NCI-H1436 (cell line): ENCODE data around the gene RMND1.
"Not testable (repeated sequence)": the region's sequence is repeated elsewhere in the genome, so short reads cannot be mapped to it uniquely, and the experiment has no call there.

Experiments
- DNase-seq: peaks from one replicate; lab custom pipeline; 2025; lab: John Stamatoyannopoulos, UW

RMND1 gene

GRCh38 chr6:151451950-151452749, at the start of gene RMND1:
TSS of gene RMND1 (minus strand) at chr6:151452126. CDS start at chr6:151445811, 6,315 bp downstream.
- DNase-seq, result peak; percentile 99

GRCh38 chr6:151499551-151499950, 47.6 kb upstream of the RMND1 start:
- DNase-seq, result no peak

GRCh38 chr6:151498327-151498726, 46.4 kb upstream of the RMND1 start:
- no peak for DNase-seq

- DNase-seq, result no peak
These were observed 46.0 kb upstream of the RMND1 start for GRCh38 chr6:151497905-151498304.

GRCh38 chr6:151495380-151495779, 43.5 kb upstream of the RMND1 start:
- DNase-seq, result no peak

- DNase-seq, result no peak
These were observed 43.0 kb upstream of the RMND1 start for GRCh38 chr6:151494936-151495320.

- DNase-seq, result no peak
These were observed 42.5 kb upstream of the RMND1 start for GRCh38 chr6:151494235-151494935.

GRCh38 chr6:151493804-151494234, 41.9 kb upstream of the RMND1 start, which contains the start of gene CCDC170:
TSS of gene CCDC170 (plus strand) at chr6:151494017. CDS start at chr6:151494129, 112 bp downstream.
- no peak for DNase-seq

- DNase-seq, result no peak
These were observed 41.4 kb upstream of the RMND1 start for GRCh38 chr6:151493161-151493803.

GRCh38 chr6:151490996-151491395, 39.1 kb upstream of the RMND1 start:
- DNase-seq, result no peak

- DNase-seq, result no peak
These were observed 36.3 kb upstream of the RMND1 start for GRCh38 chr6:151488226-151488625.

GRCh38 chr6:151483994-151484393, 32.1 kb upstream of the RMND1 start:
- DNase-seq, result no peak

GRCh38 chr6:151482290-151482689, 30.4 kb upstream of the RMND1 start:
- DNase-seq, result no peak

GRCh38 chr6:151481786-151482185, 29.9 kb upstream of the RMND1 start:
- DNase-seq, result no peak

- DNase-seq, result no peak
These were observed 26.7 kb upstream of the RMND1 start for GRCh38 chr6:151478670-151479069.

GRCh38 chr6:151477726-151478125, 25.8 kb upstream of the RMND1 start:
- no peak for DNase-seq

- peak; percentile 21 for DNase-seq
These were observed 24.0 kb upstream of the RMND1 start for GRCh38 chr6:151475653-151476523.

GRCh38 chr6:151464702-151465101, 12.8 kb upstream of the RMND1 start:
- DNase-seq, result no peak

- no peak for DNase-seq
These were observed 9.7 kb upstream of the RMND1 start for GRCh38 chr6:151461673-151462072.

GRCh38 chr6:151455751-151456398, 3.9 kb upstream of the RMND1 start:
- DNase-seq, result not testable (repeated sequence)

- DNase-seq, result no peak
These were observed 963 bp upstream of the RMND1 start for GRCh38 chr6:151452750-151453427.
